SK-N-MC (cell line): ENCODE results near the gene S100A4.
A peak's percentile ranks its signal among the peaks of the same experiment; 100 is the strongest.

Source experiments
- DNase-seq: peaks from one replicate; pipeline ENCODE4 v3.0.0-alpha.2; 2011; ENCODE audit warnings: low read depth, low spot score
- H3K27ac ChIP-seq: fragments of 200-600 bp; sonication (generic); 2 replicates; pipeline ENCODE4 v1.5.1; 2016; ENCODE audit warnings: mixed run types
- H3K36me3 ChIP-seq: fragments of 200-600 bp; sonication (generic); 2 replicates; pipeline ENCODE4 v1.6.1; 2017; ENCODE audit warnings: antibody characterized with exemption, low read length, mixed read lengths; ENCODE audit not compliant: insufficient read depth
- H3K4me3 ChIP-seq: fragments of 200-600 bp; sonication (generic); 2 replicates; pipeline ENCODE4 v1.5.1; 2016
- H3K9ac ChIP-seq: fragments of 200-600 bp; sonication (generic); 2 replicates; pipeline ENCODE4 v1.8.0; 2017; ENCODE audit warnings: mixed run types, mixed read lengths; ENCODE audit not compliant: insufficient read length
- H3K9me3 ChIP-seq: fragments of 200-600 bp; sonication (generic); 2 replicates; pipeline ENCODE4 v1.6.1; 2017; ENCODE audit warnings: low read depth, mild to moderate bottlenecking, antibody characterized with exemption, low read length, moderate library complexity, mixed read lengths
- EZH2 ChIP-seq: fragments of 200-600 bp; sonication (generic); IDR thresholded peaks from one replicate; pipeline ENCODE4 v1.6.1; 2017; ENCODE audit warnings: antibody characterized with exemption
- FOXP2 ChIP-seq: optimal IDR thresholded peaks from 2 replicates; pipeline ENCODE3; 2011; ENCODE audit warnings: mild to moderate bottlenecking, moderate library complexity; ENCODE audit not compliant: insufficient read depth; ENCODE audit errors: extremely low read length, control extremely low read depth
- POLR2AphosphoS5 ChIP-seq: IDR thresholded peaks from 2 replicates; pipeline ENCODE4 v1.6.1; 2012; ENCODE audit warnings: mild to moderate bottlenecking, low read depth, low read length, borderline replicate concordance

Gene S100A4

GRCh38 chr1:153570874-153571273, 25.3 kb upstream of the S100A4 start:
- TF ChIP-seq FOXP2: no peak
- TF ChIP-seq POLR2AphosphoS5: no peak
- TF ChIP-seq EZH2: no peak
- no peaks in the 10 kb centered on the region for H3K9me3 ChIP-seq
- H3K27ac ChIP-seq: no peak overlapping the region
- H3K4me3 ChIP-seq: no peak overlapping the region
- no peak for DNase-seq
- H3K36me3 ChIP-seq: no peaks in the 10 kb centered on the region
- no peak overlapping the region for H3K9ac ChIP-seq

- DNase-seq: no peak
- Histone ChIP-seq H3K9ac (no peak overlapping the region), H3K27ac (no peak overlapping the region), H3K9me3 (no peaks in the 10 kb centered on the region), H3K36me3 (no peaks in the 10 kb centered on the region), H3K4me3 (no peak overlapping the region)
- TF ChIP-seq POLR2AphosphoS5: no peak
- no peak for TF ChIP-seq FOXP2
- no peak for TF ChIP-seq EZH2
Observed at GRCh38 chr1:153569465-153569864, 23.9 kb upstream of the S100A4 start.

GRCh38 chr1:153568367-153569099, 22.9 kb upstream of the S100A4 start:
- TF ChIP-seq EZH2 (no peak), FOXP2 (no peak), POLR2AphosphoS5 (no peak)
- DNase-seq: no peak
- H3K36me3 ChIP-seq: no peaks in the 10 kb centered on the region
- H3K9ac ChIP-seq: peak overlapping the region; percentile 48
- H3K27ac ChIP-seq: no peak overlapping the region
- peak overlapping the region; percentile 63 for H3K4me3 ChIP-seq
- H3K9me3 ChIP-seq: no peaks in the 10 kb centered on the region

DNA sequence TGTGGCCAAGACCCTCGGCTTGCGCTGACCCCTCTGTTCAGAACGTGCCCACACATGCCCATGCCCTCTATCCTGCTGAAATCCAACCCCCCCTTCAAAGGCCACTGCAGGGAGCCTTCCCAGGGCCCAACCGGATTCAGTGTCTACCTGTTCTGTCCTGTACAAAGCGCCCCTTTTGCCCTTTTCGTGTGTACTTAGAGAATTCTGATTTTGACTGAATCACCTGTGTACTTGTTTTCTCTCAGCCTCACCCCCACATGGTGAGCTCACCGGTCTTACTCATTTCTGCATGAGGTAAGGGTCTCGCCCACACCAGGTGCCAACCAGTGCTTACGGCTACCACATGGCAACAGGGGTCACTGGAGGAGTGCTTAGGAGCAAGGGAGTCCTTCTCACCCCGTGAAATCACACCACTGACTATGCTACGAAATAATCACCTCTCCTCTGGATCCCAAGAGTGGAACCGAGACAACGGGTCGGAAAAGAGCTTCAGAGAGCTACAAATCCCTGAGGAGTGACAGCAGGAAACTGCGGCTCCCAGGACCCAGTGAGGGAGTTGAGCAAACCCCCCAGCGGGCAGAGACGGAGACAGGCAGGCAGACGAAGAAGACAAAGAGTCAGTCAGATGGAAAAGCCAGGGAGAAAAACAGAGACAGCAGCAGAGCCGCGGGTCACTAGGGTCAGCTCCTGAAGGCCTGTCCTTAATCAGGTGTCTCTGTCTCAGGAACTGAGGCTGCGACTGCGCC, 22.2 kb upstream of the S100A4 start:
- Histone ChIP-seq H3K9ac (peak overlapping the region; percentile 48), H3K27ac (peak overlapping the region; percentile 44; the same call in 1 of the 2 replicates), H3K36me3 (no peaks in the 10 kb centered on the region), H3K4me3 (peak overlapping the region; percentile 63; the same call in 1 of the 2 replicates), H3K9me3 (no peaks in the 10 kb centered on the region)
- TF ChIP-seq FOXP2: no peak
- no peak for TF ChIP-seq EZH2
- no peak for TF ChIP-seq POLR2AphosphoS5
- no peak for DNase-seq

GRCh38 chr1:153566414-153567371, 21.1 kb upstream of the S100A4 start:
- Histone ChIP-seq H3K9me3 (no peaks in the 10 kb centered on the region), H3K4me3 (no peak overlapping the region), H3K36me3 (no peaks in the 10 kb centered on the region), H3K27ac (peak overlapping the region; percentile 64; the same call in 1 of the 2 replicates), H3K9ac (no peak overlapping the region)
- no peak for DNase-seq
- no peak for TF ChIP-seq POLR2AphosphoS5
- no peak for TF ChIP-seq EZH2
- no peak for TF ChIP-seq FOXP2

DNA sequence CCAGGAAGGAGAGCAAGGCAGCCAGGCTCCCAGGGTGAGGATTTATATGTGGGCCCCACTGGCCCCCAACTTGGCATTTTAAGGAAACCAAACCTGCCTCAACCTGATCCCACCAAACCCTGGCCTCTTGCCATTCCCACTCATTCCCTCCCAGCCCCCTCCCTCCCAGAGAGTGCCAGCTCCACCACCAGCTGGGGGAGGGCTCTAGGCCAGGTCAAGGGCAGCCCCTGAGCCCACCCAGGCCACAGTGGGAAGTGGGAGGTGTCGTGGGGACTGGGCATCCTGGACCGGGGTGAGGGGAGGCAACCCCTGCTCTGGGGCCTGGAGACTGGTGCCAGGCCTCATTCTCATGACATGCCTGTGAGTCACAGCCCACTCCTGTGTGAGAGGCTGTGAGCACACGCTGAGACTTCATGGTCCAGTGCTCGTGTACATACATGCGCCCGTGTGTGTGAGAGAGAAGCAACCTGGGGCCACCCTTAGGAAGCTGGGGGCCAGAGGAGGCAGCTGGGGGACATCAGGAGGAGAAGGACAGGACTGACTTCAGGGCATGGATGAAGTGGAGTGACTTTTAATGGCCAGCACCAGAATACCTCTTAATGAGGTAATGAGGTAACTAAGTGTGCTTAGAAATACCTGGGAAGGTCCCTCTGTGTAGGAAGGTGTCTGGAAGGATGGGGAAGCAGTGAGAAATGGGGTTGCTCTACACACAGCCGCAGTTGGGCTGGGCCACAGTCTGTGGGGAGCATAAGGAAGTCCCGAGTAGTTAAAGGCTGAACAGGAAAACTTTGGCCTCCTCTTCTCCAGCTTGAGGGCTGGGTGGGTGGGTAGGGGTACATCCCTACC, 20.1 kb upstream of the S100A4 start, which contains the start of gene S100A2:
Gene S100A2, minus strand, starts transcription at position 316 of the 846 bp plus-strand sequence. CDS start 1,967 bp downstream, outside the sequence.
- Histone ChIP-seq H3K27ac (peak within 1 kb of the TSS; percentile 64), H3K9me3 (no peaks in the 10 kb centered on the region), H3K4me3 (no peak within 1 kb of the TSS), H3K36me3 (no peaks in the 10 kb centered on the region), H3K9ac (peak within 1 kb of the TSS; percentile 32)
- TF ChIP-seq POLR2AphosphoS5 (no peak), EZH2 (no peak), FOXP2 (no peak)
- no peak for DNase-seq

DNA sequence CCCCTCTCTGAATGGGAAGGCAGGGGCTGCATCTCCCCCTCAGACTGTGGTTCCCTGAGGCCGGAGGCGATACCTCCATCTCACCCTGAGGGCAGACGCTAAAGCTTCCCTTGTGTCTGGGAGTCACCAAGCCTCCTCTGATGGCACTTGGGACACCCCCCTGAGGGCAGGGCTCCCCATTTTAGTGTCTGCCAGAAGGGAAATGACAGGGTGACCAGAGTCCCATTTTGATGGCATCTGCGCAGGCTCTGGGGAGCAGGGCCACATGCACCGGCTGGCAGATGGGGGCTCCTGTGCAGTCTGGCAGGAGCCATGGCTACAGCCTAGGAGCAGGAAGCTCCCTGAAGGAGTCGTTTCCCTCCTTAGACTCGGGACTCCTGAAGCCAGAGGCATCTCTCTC, 18.4 kb upstream of the S100A4 start:
- Histone ChIP-seq H3K9me3 (no peaks in the 10 kb centered on the region), H3K9ac (no peak overlapping the region), H3K36me3 (no peaks in the 10 kb centered on the region), H3K4me3 (no peak overlapping the region), H3K27ac (peak overlapping the region; percentile 62; the same call in 1 of the 2 replicates)
- DNase-seq: no peak
- TF ChIP-seq FOXP2 (no peak), POLR2AphosphoS5 (no peak), EZH2 (no peak)
